IMR-90 (cell line): ENCODE measurements around the gene MIEF1. TPM values are rescaled to one million over a fixed set of nuclear protein-coding genes. Genes with fewer than 3 reads are reported as not detected.

Source experiments
- ATAC-seq: fragments of 200-7000 bp; cut with Tn5 transposase; 2 replicates; pipeline ENCODE4 v1.9.1; 2020; ENCODE audit warnings: low read depth, mild to moderate bottlenecking, moderate library complexity
- BruUV-seq: library from RNA; stranded (reverse); fragments of 400-500 nt; replicated peaks from 2 replicates; lab custom pipeline; 2021; lab: Mats Ljungman, UMichigan
- CTCF ChIA-PET: fragments of 300-600 bp; formaldehyde crosslinking; extraction: SDS; loops from one replicate; lab custom pipeline; 2021; ENCODE audit warnings: antibody characterized with exemption; lab: Yijun Ruan, JAX
- POLR2A ChIA-PET: fragments of 300-600 bp; sonication (Branson Sonifier 250); formaldehyde crosslinking; loops from one replicate; lab custom pipeline; 2022; ENCODE audit warnings: antibody characterized with exemption; ENCODE audit not compliant: unreplicated experiment; lab: Charles Lee
- DNase-seq: peaks from one replicate; pipeline ENCODE4 v3.0.0; 2013
- H2AFZ ChIP-seq: replicated peaks from 2 replicates; pipeline ENCODE3; 2013; ENCODE audit warnings: low read length, mild to moderate bottlenecking; ENCODE audit not compliant: poor library complexity
- H2AK5ac ChIP-seq: 2 replicates; pipeline ENCODE4 v1.6.1; 2013; ENCODE audit warnings: low read depth, low read length, inconsistent platforms
- H2AK9ac ChIP-seq: replicated peaks from 2 replicates; pipeline ENCODE3; 2013; ENCODE audit warnings: mild to moderate bottlenecking, low read depth, low read length, moderate library complexity; ENCODE audit not compliant: poor library complexity
- H2BK120ac ChIP-seq: 2 replicates; pipeline ENCODE4 v1.6.1; 2013; ENCODE audit warnings: low read depth, low read length, inconsistent platforms
- H2BK15ac ChIP-seq: 3 replicates; pipeline ENCODE4 v1.6.1; 2013; ENCODE audit warnings: low read depth, low read length, inconsistent platforms
- H2BK20ac ChIP-seq: 2 replicates; pipeline ENCODE4 v1.6.1; 2013; ENCODE audit warnings: low read depth, mild to moderate bottlenecking, inconsistent platforms, low read length, moderate library complexity
- H2BK5ac ChIP-seq: 2 replicates; pipeline ENCODE4 v1.6.1; 2013; ENCODE audit warnings: mild to moderate bottlenecking, low read depth, low read length, inconsistent platforms; ENCODE audit not compliant: poor library complexity, severe bottlenecking
- H3K14ac ChIP-seq: replicated peaks from 2 replicates; pipeline ENCODE4 v1.6.1; 2013; ENCODE audit warnings: low read depth, low read length, inconsistent platforms
- H3K18ac ChIP-seq: 2 replicates; pipeline ENCODE4 v1.6.1; 2013; ENCODE audit warnings: low read depth, low read length, control low read depth
- H3K23ac ChIP-seq: 2 replicates; pipeline ENCODE4 v1.6.1; 2013; ENCODE audit warnings: low read depth, low read length, inconsistent platforms
- H3K27ac ChIP-seq: 2 replicates; pipeline ENCODE4 v1.5.1; 2013; ENCODE audit warnings: mild to moderate bottlenecking, control low read depth, low read length; ENCODE audit not compliant: insufficient read depth
- H3K27me3 ChIP-seq: 2 replicates; pipeline ENCODE4 v1.6.1; 2013; ENCODE audit warnings: low read length; ENCODE audit not compliant: control insufficient read depth, insufficient read depth
- H3K36me3 ChIP-seq: 2 replicates; pipeline ENCODE4 v1.6.1; 2013; ENCODE audit warnings: low read length, mixed read lengths; ENCODE audit not compliant: control insufficient read depth, insufficient read depth
- H3K4ac ChIP-seq: 2 replicates; pipeline ENCODE4 v1.6.1; 2013; ENCODE audit warnings: low read depth, low read length, inconsistent platforms
- H3K4me1 ChIP-seq: 2 replicates; pipeline ENCODE4 v1.6.1; 2013; ENCODE audit warnings: low read length, mixed read lengths; ENCODE audit not compliant: control insufficient read depth, insufficient read depth
- H3K4me2 ChIP-seq: 2 replicates; pipeline ENCODE4 v1.6.1; 2013; ENCODE audit warnings: low read depth, mild to moderate bottlenecking, control low read depth, low read length, moderate library complexity
- H3K4me3 ChIP-seq: 2 replicates; pipeline ENCODE4 v1.5.1; 2013; ENCODE audit warnings: low read depth, mild to moderate bottlenecking, control low read depth, low read length, moderate library complexity; ENCODE audit not compliant: insufficient read depth
- H3K56ac ChIP-seq: 2 replicates; pipeline ENCODE4 v1.6.1; 2013; ENCODE audit warnings: low read length, inconsistent platforms; ENCODE audit not compliant: insufficient read depth; ENCODE audit errors: extremely low read depth
- H3K79me1 ChIP-seq, 2 experiments: 2 replicates each; pipeline ENCODE4 v1.6.1; 2013; ENCODE audit warnings: low read length in 2 of 2, inconsistent platforms in 1 of 2, low read depth in 1 of 2
- H3K9ac ChIP-seq: 2 replicates; pipeline ENCODE4 v1.6.1; 2013; ENCODE audit warnings: low read depth, low read length, control low read depth
- H3K9me1 ChIP-seq: 2 replicates; pipeline ENCODE4 v1.6.1; 2013; ENCODE audit warnings: low read length, inconsistent platforms; ENCODE audit not compliant: insufficient read depth
- H3K9me3 ChIP-seq: 2 replicates; pipeline ENCODE4 v1.6.1; 2013; ENCODE audit warnings: low read length; ENCODE audit not compliant: control insufficient read depth, insufficient read depth
- H4K20me1 ChIP-seq: 2 replicates; pipeline ENCODE4 v1.6.1; 2013; ENCODE audit warnings: low read length, inconsistent platforms; ENCODE audit not compliant: insufficient read depth
- H4K5ac ChIP-seq: 2 replicates; pipeline ENCODE4 v1.6.1; 2013; ENCODE audit warnings: mild to moderate bottlenecking, low read depth, low read length, control low read depth
- H4K8ac ChIP-seq, 2 experiments: 2 replicates each; pipeline ENCODE4 v1.6.1; 2013; ENCODE audit warnings: low read depth in 2 of 2, low read length in 2 of 2, control low read depth in 1 of 2, inconsistent platforms in 1 of 2
- H4K91ac ChIP-seq: 2 replicates; pipeline ENCODE4 v1.6.1; 2013; ENCODE audit warnings: low read depth, low read length, inconsistent platforms; ENCODE audit not compliant: insufficient read depth
- BHLHE40 ChIP-seq: fragments of 150-350 bp; IDR thresholded peaks from 2 replicates; pipeline ENCODE4 v1.6.1; 2016; ENCODE audit warnings: mild to moderate bottlenecking, low read depth, low read length
- CHD1 ChIP-seq: IDR thresholded peaks from 2 replicates; pipeline ENCODE4 v1.6.1; 2012; ENCODE audit warnings: low read depth, low read length, improper control_type of control experiment
- MAZ ChIP-seq: IDR thresholded peaks from 2 replicates; pipeline ENCODE4 v1.6.1; 2012; ENCODE audit warnings: low read depth, mild to moderate bottlenecking, low read length, improper control_type of control experiment, moderate library complexity, borderline replicate concordance
- MXI1 ChIP-seq: IDR thresholded peaks from 2 replicates; pipeline ENCODE4 v1.6.1; 2012; ENCODE audit warnings: low read depth, mild to moderate bottlenecking, low read length, moderate library complexity, borderline replicate concordance
- NFE2L2 ChIP-seq: fragments of 150-350 bp; IDR thresholded peaks from 2 replicates; pipeline ENCODE4 v1.6.1; 2016; ENCODE audit warnings: low read depth, mild to moderate bottlenecking, low read length
- POLR2A ChIP-seq: IDR thresholded peaks from 2 replicates; pipeline ENCODE4 v1.6.1; 2012; ENCODE audit warnings: mild to moderate bottlenecking, low read depth, low read length
- RAD21 ChIP-seq: IDR thresholded peaks from 2 replicates; pipeline ENCODE4 v1.6.1; 2012; ENCODE audit warnings: low read length, improper control_type of control experiment
- RCOR1 ChIP-seq: IDR thresholded peaks from 2 replicates; pipeline ENCODE4 v1.6.1; 2012; ENCODE audit warnings: mild to moderate bottlenecking, low read length, improper control_type of control experiment; ENCODE audit not compliant: insufficient replicate concordance
- RFX5 ChIP-seq: IDR thresholded peaks from 2 replicates; pipeline ENCODE4 v1.8.0; 2012; ENCODE audit warnings: low read depth, mild to moderate bottlenecking, low read length, moderate library complexity
- SMC3 ChIP-seq: fragments of 150-350 bp; IDR thresholded peaks from 2 replicates; pipeline ENCODE4 v1.6.1; 2016; ENCODE audit warnings: low read depth, mild to moderate bottlenecking, antibody characterized with exemption, low read length, moderate library complexity
- WGBS, 2 experiments: methylation state at CpG; one replicate each; pipeline versions ENCODE4 v1.1.5 to v1.1.7; 2013; ENCODE audit warnings: missing lambda C conversion rate in 2 of 2; ENCODE audit not compliant: insufficient read length in 1 of 2; ENCODE audit errors: extremely low coverage in 2 of 2; 5-methylcytosine and 5-hydroxymethylcytosine counted together
- dilution Hi-C: fragments of 300-500 bp; cut with HindIII; formaldehyde crosslinking; loops from one replicate; pipeline ENCODE4 v1.14.3; 2018; ENCODE audit warnings: low sequenced_read_pairs; ENCODE audit not compliant: unreplicated experiment
- in situ Hi-C: fragments of 300-500 bp; cut with MboI; formaldehyde crosslinking; loops from 3 replicates; pipeline ENCODE4 v1.14.3; 2019; ENCODE audit warnings: low sequenced_read_pairs, inconsistent platforms, mixed read lengths
- intact Hi-C: fragments of 100-400 bp; cut with micrococcal nuclease; formaldehyde crosslinking; loops from 2 replicates; pipeline ENCODE4 v1.10.0; 2022
- polyA plus RNA-seq, 3 experiments: library from polyadenylated mRNA; depleted of rRNA; stranded (reverse); fragments of >200 nt; gene quantifications; 2 replicates each; pipeline ENCODE4 v1.2.3, GENCODE V29; 2012; ENCODE audit warnings: low replicate concordance in 1 of 3
- total RNA-seq: library from RNA; depleted of rRNA; stranded (reverse); fragments of >200 nt; gene quantifications from 2 replicates; pipeline ENCODE4 v1.2.3, GENCODE V29; 2012
- TF ChIP-seq, protein P1 (sequence below): fragments of 150-350 bp; IDR thresholded peaks from 2 replicates; pipeline ENCODE4 v1.6.1; 2017; ENCODE audit warnings: mild to moderate bottlenecking, antibody characterized with exemption, low read length, low read depth
- TF ChIP-seq, protein P2 (sequence below): fragments of 150-350 bp; IDR thresholded peaks from 2 replicates; pipeline ENCODE4 v1.6.1; 2016; ENCODE audit warnings: low read depth, mild to moderate bottlenecking, low read length, moderate library complexity, borderline replicate concordance

Gene MIEF1
- total and polyA plus RNA-seq, 2 of the 4 experiments (the other 2 are of a cell fraction) = 9.7 to 16.9 TPM

DNA sequence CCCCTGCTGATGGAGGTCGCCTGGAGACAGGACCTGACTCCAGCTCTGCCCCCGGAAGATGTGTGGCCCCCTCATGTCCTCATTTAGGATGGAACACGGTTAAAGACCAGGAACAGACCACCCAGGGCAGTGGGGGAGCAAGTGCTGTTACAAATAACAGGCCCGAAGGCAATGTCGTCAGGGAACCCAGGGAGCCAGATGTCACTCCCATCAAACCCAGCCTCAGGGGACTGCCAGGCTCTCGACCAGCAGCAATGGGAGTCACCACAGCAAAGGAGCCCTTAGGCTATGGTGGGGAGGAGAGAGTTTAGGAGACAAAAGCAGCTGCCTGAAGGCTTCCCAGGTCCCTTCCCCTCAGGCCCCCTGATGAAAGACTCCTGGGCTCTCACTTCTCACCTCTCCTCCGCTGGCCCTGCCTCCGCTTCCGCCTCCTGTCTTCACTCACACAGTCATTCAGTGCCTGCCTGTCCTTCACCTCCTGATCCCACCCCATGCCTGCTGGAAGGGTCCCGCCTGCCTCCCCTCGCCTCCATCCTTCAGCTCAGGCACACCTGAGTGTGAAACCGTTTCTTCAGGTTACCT is 26.1 kb downstream of the MIEF1 start (continued):
- TF ChIP-seq MXI1 = no peak

DNA sequence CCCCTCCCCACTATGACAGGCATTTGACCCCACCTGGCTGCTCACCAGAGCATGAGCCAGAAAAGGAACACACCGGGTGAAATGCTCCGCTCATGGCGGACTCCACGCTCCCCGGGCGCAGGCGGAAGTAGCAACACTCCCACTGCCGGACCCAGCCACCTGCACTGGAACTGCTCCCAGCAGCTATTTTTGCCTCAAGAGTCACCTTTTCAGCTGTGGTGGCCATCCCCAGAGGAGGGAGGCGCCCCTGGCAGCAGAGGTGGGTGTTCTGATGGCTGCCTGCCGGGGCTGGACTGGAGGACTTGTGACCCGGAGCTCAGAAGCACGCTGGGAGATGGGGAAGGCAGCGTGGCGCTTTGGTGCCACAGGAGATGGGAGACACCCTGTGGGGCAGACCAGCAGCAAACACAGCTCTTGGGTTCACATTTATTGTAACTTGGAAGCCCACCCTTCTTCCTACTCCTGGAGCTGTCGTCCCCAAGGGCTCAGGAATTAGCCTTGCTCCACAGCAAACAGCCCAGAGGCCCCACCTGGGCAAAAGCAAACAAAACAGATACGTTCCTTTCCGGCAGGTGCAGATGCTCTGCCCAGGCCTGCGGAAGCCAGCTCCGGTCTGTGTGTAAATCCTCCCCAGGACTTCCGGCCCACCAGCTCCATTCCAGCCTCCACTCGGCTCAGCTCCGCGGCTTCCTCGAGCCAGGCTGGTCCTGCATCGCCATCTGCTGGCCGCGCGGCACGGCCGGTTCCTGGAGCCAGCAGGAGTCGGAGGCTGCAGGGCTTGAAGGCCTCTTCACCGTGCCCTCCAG is 26.8 kb downstream of the MIEF1 start:
- in situ Hi-C loops = loop anchor here (10.0 kb wide), 1 partner anchor 214 kb away; the partner anchor contains the start of gene RPL3
- H3K79me1 ChIP-seq = peaks cover 23 to 77% of the 10 kb centered on the region in 2 experiments
- H4K91ac ChIP-seq = no peak overlapping the region
- no peak overlapping the region for H3K14ac ChIP-seq
- no peak overlapping the region for H3K27ac ChIP-seq
- H3K4ac ChIP-seq = no peak overlapping the region
- no peak overlapping the region for H3K9ac ChIP-seq
- H2AFZ ChIP-seq = peak overlapping the region; percentile 83
- H3K4me2 ChIP-seq = no peak overlapping the region; the same call in 1 of the 2 replicates
- H4K8ac ChIP-seq = no peak overlapping the region
- no peak overlapping the region for H2BK5ac ChIP-seq
- H3K9me3 ChIP-seq = no peaks in the 10 kb centered on the region
- no peak overlapping the region for H4K5ac ChIP-seq
- intact Hi-C loops = loop anchor here (10.0 kb wide), 1 partner anchor 124 kb away; no protein-coding TSS in a partner anchor
- dilution Hi-C loops = no loop called here
- CTCF ChIA-PET = interaction anchor here (0.6 to 1.7 kb wide), 10 partner anchors 35 to 515 kb away, joined by 3 to 14 read pairs (median 4); no protein-coding TSS in a partner anchor
- WGBS, 2 experiments = 9% methylated on average over 15 of the region's 32 CpGs; no CpG with 5 or more reads in 1 of the 2 experiments
- peak; percentile 92 for DNase-seq
- peaks cover 2% of the 10 kb centered on the region; the same call in 1 of the 2 replicates for H3K9me1 ChIP-seq
- POLR2A ChIA-PET = interaction anchor here (0.6 to 1.4 kb wide), 4 partner anchors 9 to 213 kb away, joined by 3 to 4 read pairs (median 4); partner anchors contain the start of gene ATF4
- H4K20me1 ChIP-seq = peaks cover 69% of the 10 kb centered on the region
- BruUV-seq = TSS peak; percentile 33
- H3K23ac ChIP-seq = no peak overlapping the region
- no peak overlapping the region for H2AK5ac ChIP-seq
- peak; percentile 51 for ATAC-seq
- H2BK15ac ChIP-seq = no peak overlapping the region
- no peak overlapping the region for H3K18ac ChIP-seq
- H3K56ac ChIP-seq = no peak overlapping the region
- H3K36me3 ChIP-seq = peaks cover 19% of the 10 kb centered on the region
- peak overlapping the region; percentile 73 for H2AK9ac ChIP-seq
- no peak overlapping the region for H3K4me3 ChIP-seq
- peaks cover 4% of the 10 kb centered on the region; the same call in 1 of the 2 replicates for H3K4me1 ChIP-seq
- H3K27me3 ChIP-seq = no peaks in the 10 kb centered on the region
- H2BK20ac ChIP-seq = no peak overlapping the region
- H2BK120ac ChIP-seq = no peak overlapping the region
- TF ChIP-seq RAD21 (peak; percentile 96), RFX5 (0 out of 2 replicates have a peak, but pooled peaks have one; percentile 64), POLR2A (no peak; the same call in 1 of the 2 replicates), CHD1 (peak; percentile 83; the same call in 1 of the 2 replicates), BHLHE40 (0 out of 2 replicates have a peak, but pooled peaks have one; percentile 15), SMC3 (peak; percentile 90), RCOR1 (peak; percentile 79), NFE2L2 (0 out of 2 replicates have a peak, but pooled peaks have one; percentile 7), MAZ (peak; percentile 83; the same call in 1 of the 2 replicates)
- TF ChIP-seq, protein P1, sequence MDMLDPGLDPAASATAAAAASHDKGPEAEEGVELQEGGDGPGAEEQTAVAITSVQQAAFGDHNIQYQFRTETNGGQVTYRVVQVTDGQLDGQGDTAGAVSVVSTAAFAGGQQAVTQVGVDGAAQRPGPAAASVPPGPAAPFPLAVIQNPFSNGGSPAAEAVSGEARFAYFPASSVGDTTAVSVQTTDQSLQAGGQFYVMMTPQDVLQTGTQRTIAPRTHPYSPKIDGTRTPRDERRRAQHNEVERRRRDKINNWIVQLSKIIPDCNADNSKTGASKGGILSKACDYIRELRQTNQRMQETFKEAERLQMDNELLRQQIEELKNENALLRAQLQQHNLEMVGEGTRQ = 0 out of 2 replicates have a peak, but pooled peaks have one; percentile 33
- TF ChIP-seq, protein P2, sequence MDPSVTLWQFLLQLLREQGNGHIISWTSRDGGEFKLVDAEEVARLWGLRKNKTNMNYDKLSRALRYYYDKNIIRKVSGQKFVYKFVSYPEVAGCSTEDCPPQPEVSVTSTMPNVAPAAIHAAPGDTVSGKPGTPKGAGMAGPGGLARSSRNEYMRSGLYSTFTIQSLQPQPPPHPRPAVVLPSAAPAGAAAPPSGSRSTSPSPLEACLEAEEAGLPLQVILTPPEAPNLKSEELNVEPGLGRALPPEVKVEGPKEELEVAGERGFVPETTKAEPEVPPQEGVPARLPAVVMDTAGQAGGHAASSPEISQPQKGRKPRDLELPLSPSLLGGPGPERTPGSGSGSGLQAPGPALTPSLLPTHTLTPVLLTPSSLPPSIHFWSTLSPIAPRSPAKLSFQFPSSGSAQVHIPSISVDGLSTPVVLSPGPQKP = 0 out of 2 replicates have a peak, but pooled peaks have one; percentile 15
